Skeletal muscle satellite cell (primary cell): ENCODE results near the gene VPS26A.

Experiments
- H3K27me3 ChIP-seq: 2 replicates; pipeline ENCODE4 v1.7.0; 2013; ENCODE audit warnings: low read length; ENCODE audit not compliant: control insufficient read depth, insufficient read depth
- H3K36me3 ChIP-seq: 2 replicates; pipeline ENCODE4 v1.7.0; 2013; ENCODE audit warnings: mild to moderate bottlenecking, control low read depth, low read length; ENCODE audit not compliant: insufficient read depth
- H3K4me1 ChIP-seq: 2 replicates; pipeline ENCODE4 v1.7.0; 2013; ENCODE audit warnings: low read length; ENCODE audit not compliant: control insufficient read depth, insufficient read depth
- H3K4me2 ChIP-seq: 2 replicates; pipeline ENCODE4 v1.7.0; 2013; ENCODE audit warnings: mild to moderate bottlenecking, low read length
- H3K4me3 ChIP-seq: 2 replicates; pipeline ENCODE4 v1.7.0; 2013; ENCODE audit warnings: low read length
- H3K9ac ChIP-seq: 2 replicates; pipeline ENCODE4 v1.7.0; 2013; ENCODE audit warnings: mild to moderate bottlenecking, low read depth, low read length, moderate library complexity
- H3K9me3 ChIP-seq: replicated peaks from 2 replicates; pipeline ENCODE4 v1.7.0; 2013; ENCODE audit warnings: mild to moderate bottlenecking, control low read depth, low read length

VPS26A gene

GRCh38 chr10:69090685-69091084 is 33.3 kb upstream of the VPS26A start:
- Histone ChIP-seq H3K4me2 (peak overlapping the region; percentile 72), H3K9ac (peak overlapping the region; percentile 5), H3K27me3 (no peaks in the 10 kb centered on the region), H3K4me3 (peak overlapping the region; percentile 72), H3K4me1 (peaks cover 47% of the 10 kb centered on the region), H3K36me3 (peaks cover 11% of the 10 kb centered on the region), H3K9me3 (no peaks in the 10 kb centered on the region)

GRCh38 chr10:69091143-69091651 is 32.8 kb upstream of the VPS26A start:
- Histone ChIP-seq H3K36me3 (peaks cover 14% of the 10 kb centered on the region), H3K27me3 (no peaks in the 10 kb centered on the region), H3K4me3 (peak overlapping the region; percentile 72), H3K9me3 (no peaks in the 10 kb centered on the region), H3K4me2 (peak overlapping the region; percentile 72), H3K9ac (no peak overlapping the region), H3K4me1 (peaks cover 42% of the 10 kb centered on the region)

GRCh38 chr10:69092959-69093850 is 30.8 kb upstream of the VPS26A start:
- Histone ChIP-seq H3K9ac (no peak overlapping the region), H3K4me1 (peaks cover 37% of the 10 kb centered on the region), H3K4me3 (no peak overlapping the region)

GRCh38 chr10:69093933-69094332 is 30.0 kb upstream of the VPS26A start:
- no peak overlapping the region for H3K9ac ChIP-seq
- no peaks in the 10 kb centered on the region for H3K27me3 ChIP-seq
- no peak overlapping the region for H3K4me3 ChIP-seq
- H3K9me3 ChIP-seq = no peaks in the 10 kb centered on the region
- H3K4me1 ChIP-seq = peaks cover 37% of the 10 kb centered on the region
- peaks cover 31% of the 10 kb centered on the region for H3K36me3 ChIP-seq
- no peak overlapping the region for H3K4me2 ChIP-seq

More at GRCh38 chr10:69092959-69093850, 30.8 kb upstream of the VPS26A start:
- Histone ChIP-seq H3K27me3 (no peaks in the 10 kb centered on the region), H3K4me2 (peak overlapping the region; percentile 32), H3K36me3 (peaks cover 26% of the 10 kb centered on the region), H3K9me3 (no peaks in the 10 kb centered on the region)

- no peak overlapping the region for H3K9ac ChIP-seq
- H3K4me2 ChIP-seq = no peak overlapping the region
- peaks cover 24% of the 10 kb centered on the region for H3K4me1 ChIP-seq
- no peak overlapping the region for H3K4me3 ChIP-seq
- no peaks in the 10 kb centered on the region for H3K27me3 ChIP-seq
- no peaks in the 10 kb centered on the region for H3K9me3 ChIP-seq
- H3K36me3 ChIP-seq = peaks cover 44% of the 10 kb centered on the region
Observed at GRCh38 chr10:69096045-69096444, 27.9 kb upstream of the VPS26A start.

- Histone ChIP-seq H3K9ac (no peak overlapping the region), H3K27me3 (no peaks in the 10 kb centered on the region), H3K9me3 (no peaks in the 10 kb centered on the region), H3K4me3 (no peak overlapping the region), H3K4me2 (no peak overlapping the region), H3K4me1 (peaks cover 25% of the 10 kb centered on the region), H3K36me3 (peaks cover 60% of the 10 kb centered on the region)
Observed at GRCh38 chr10:69097729-69098128, 26.2 kb upstream of the VPS26A start.

GRCh38 chr10:69100136-69100872 is 23.7 kb upstream of the VPS26A start:
- H3K4me1 ChIP-seq = peaks cover 20% of the 10 kb centered on the region
- H3K9me3 ChIP-seq = no peaks in the 10 kb centered on the region
- no peak overlapping the region for H3K4me2 ChIP-seq
- H3K9ac ChIP-seq = no peak overlapping the region
- no peak overlapping the region for H3K4me3 ChIP-seq
- no peaks in the 10 kb centered on the region for H3K27me3 ChIP-seq
- peaks cover 71% of the 10 kb centered on the region for H3K36me3 ChIP-seq

GRCh38 chr10:69101451-69102095 is 22.4 kb upstream of the VPS26A start:
- Histone ChIP-seq H3K36me3 (peaks cover 71% of the 10 kb centered on the region), H3K9ac (no peak overlapping the region), H3K4me1 (peaks cover 17% of the 10 kb centered on the region), H3K4me3 (no peak overlapping the region), H3K27me3 (no peaks in the 10 kb centered on the region), H3K9me3 (no peaks in the 10 kb centered on the region), H3K4me2 (peak overlapping the region; percentile 32)

- Histone ChIP-seq H3K9me3 (no peaks in the 10 kb centered on the region), H3K4me3 (no peak overlapping the region)
Observed at GRCh38 chr10:69102440-69102839, 21.5 kb upstream of the VPS26A start.

GRCh38 chr10:69103784-69104183 is 20.2 kb upstream of the VPS26A start:
- H3K9me3 ChIP-seq = no peaks in the 10 kb centered on the region
- peaks cover 56% of the 10 kb centered on the region for H3K36me3 ChIP-seq
- no peak overlapping the region for H3K4me2 ChIP-seq
- peaks cover 17% of the 10 kb centered on the region for H3K4me1 ChIP-seq
- H3K27me3 ChIP-seq = no peaks in the 10 kb centered on the region
- H3K9ac ChIP-seq = no peak overlapping the region
- no peak overlapping the region for H3K4me3 ChIP-seq

More at GRCh38 chr10:69102440-69102839, 21.5 kb upstream of the VPS26A start:
- Histone ChIP-seq H3K27me3 (no peaks in the 10 kb centered on the region), H3K36me3 (peaks cover 66% of the 10 kb centered on the region), H3K4me2 (no peak overlapping the region), H3K9ac (no peak overlapping the region), H3K4me1 (peaks cover 17% of the 10 kb centered on the region)
